Measurements from ENCODE around the gene AHSA1.
A peak's percentile ranks its signal among the peaks of the same experiment; 100 is the strongest.

AHSA1 gene

DNA sequence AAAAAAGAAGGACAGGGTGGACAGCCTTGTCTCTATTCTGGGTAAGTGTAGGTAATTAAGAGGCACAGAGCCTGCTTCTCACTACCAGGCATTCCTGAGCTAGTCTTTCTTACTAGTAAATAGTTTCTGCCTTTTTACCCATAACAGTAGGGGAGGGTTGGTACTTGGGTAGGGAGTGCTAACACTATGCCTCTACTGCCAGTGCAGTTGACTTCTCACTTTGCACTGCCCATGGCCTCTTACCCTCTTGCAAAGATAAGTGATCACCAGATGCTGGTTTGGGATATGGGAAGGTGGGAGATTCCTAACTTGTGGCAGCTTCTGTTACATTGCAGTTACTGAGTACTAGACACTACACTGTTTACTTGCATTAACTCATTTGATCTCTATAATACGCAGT, 11.6 kb downstream of the AHSA1 start:
- no peak for DNase-seq (ENCODE audit: low read depth)
- no peak overlapping the region for H3K4me3 ChIP-seq (ENCODE audit: low read depth, low read length)

GRCh38 chr14:77470224-77470870, 12.5 kb downstream of the AHSA1 start:
- no peak for DNase-seq (ENCODE audit: low read depth)
- H3K4me3 ChIP-seq (ENCODE audit: low read depth, low read length) = no peak overlapping the region

- H3K4me3 ChIP-seq (ENCODE audit: low read depth, low read length) = no peak overlapping the region
- DNase-seq (ENCODE audit: low read depth) = no peak
These were observed 16.0 kb downstream of the AHSA1 start for GRCh38 chr14:77473921-77474320.

DNA sequence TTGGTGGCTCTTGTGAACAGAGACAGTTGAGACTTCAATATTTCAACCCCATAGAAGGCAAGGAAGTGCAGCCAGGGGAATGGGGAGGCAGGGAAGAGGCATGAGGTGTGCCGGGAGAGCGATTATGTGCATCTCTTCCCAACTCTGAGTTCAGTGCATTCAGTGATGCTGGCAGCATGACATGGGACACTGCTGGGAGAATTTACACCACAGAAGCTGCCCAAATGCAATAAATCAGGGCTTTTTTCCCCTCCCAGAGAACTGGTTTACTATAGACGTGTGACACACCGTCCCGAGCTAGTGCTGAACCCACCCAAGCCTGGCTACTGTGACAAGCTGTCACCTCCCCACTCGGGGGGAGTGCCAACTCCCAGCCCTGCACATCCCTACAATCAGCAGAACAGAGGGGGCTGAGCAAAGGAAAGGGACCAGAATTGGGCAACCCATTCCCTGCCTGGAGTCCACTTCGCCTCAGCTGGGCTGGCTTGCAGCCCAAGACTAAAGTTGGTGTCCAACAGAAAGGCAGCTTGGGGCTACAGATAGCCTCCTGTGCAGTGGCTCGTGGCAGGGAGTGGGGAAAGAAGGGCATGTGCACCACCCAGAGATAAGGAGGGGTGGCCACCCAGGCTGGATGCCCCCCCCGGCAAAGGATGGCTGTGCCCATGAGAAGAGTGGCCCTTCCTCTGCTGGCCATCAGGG, 16.7 kb downstream of the AHSA1 start:
- no peak for DNase-seq (ENCODE audit: low read depth)
- H3K4me3 ChIP-seq (ENCODE audit: low read depth, low read length) = no peak overlapping the region

DNA sequence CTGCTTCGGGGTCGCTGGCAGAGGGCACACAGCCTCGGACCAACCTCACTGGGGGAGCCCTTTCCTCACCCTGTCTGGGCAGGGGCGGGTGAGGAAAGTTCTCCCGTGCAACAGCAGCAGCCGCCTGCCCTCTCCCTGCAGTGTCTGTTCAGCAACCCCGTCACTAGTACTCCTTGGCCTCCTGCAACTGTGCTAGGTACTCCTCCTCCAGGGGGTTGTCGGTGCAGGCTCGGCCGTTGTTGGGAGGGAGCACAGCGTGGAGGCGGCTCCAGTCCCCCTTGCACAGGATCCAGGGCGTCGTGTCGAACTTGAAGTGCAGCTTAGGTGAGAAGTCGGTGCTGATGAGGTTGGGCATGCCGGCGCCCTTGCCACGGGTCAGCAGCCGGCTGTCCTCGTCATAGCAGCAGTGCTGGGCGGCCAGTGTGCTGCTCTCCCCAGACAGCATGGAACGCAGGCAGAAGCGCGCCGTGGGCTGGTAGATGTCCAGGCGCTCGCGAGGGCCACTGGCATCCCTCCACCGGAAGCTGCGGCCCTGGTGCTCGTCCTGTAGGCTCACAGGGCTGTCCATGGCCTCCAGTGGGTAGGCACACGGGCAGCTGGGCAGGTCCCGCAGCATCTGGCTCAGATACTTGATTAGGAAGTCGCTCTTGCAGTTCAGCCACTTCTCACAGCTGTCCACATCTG, 17.7 kb downstream of the AHSA1 start:
- no peak overlapping the region for H3K4me3 ChIP-seq (ENCODE audit: low read depth, low read length)
- no peak for DNase-seq (ENCODE audit: low read depth)

DNA sequence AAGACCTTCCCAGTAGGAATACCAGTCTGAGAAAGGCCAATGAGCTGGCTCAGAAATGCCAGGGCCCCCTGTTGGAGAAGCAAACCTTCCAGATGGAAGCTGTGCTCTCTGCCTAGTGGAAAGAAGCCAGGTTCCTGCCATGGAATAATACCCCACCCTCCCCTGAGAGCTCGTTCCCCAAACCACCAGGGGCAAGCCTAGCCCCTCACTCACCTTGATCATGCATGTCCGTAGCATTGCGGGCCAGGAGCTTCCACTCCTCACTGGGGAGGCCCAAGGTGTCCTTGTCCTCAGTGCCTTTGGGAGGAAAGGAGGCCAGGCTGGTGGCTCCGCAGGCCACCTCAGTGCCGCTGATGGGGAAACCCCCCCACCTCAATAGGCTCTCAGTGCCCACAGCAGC, 20.1 kb downstream of the AHSA1 start:
- DNase-seq (ENCODE audit: low read depth) = no peak
- H3K4me3 ChIP-seq (ENCODE audit: low read depth, low read length) = no peak overlapping the region

DNA sequence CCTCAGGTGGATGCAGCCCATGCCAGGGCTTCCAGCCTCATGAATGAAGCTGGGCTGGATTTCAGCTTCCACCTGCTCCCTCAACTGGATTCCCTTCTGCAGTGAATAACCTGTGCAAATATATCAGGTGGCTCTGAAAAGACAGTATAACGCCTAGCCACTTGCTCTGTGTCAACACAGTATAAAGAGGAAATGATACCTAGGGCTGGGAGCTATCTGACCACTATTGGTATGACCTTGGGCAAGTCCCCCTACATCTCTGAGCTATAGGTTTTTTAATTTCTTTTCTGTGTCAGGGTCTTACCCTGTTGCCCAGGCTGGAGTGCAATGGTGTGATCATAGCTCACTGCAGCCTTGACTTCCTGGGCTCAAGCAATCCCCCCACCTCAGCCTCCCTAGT, 20.9 kb downstream of the AHSA1 start:
- no peak for DNase-seq (ENCODE audit: low read depth)
- no peak overlapping the region for H3K4me3 ChIP-seq (ENCODE audit: low read depth, low read length)

DNA sequence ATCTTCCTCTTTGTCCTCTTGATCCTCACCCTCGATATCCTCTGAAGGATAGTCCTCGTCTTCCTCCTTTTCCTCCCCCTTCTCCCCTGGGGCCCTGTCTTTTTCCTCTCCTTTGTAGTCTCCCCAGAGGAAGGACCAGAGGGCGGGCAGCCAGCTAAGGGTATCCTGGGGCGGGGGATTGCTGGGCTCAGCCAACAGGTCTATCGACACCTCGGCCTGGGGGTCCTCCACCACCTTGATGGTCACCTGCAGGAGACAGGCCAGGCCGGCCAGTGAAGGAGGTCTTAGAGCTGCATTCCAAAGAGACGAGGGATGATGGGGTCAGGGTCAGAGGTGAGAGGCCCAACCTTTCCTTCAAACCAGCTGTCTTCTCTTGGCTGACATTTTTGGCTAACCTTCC, 24.5 kb downstream of the AHSA1 start:
- DNase-seq (ENCODE audit: low read depth) = no peak
- H3K4me3 ChIP-seq (ENCODE audit: low read depth, low read length) = no peak overlapping the region

DNA sequence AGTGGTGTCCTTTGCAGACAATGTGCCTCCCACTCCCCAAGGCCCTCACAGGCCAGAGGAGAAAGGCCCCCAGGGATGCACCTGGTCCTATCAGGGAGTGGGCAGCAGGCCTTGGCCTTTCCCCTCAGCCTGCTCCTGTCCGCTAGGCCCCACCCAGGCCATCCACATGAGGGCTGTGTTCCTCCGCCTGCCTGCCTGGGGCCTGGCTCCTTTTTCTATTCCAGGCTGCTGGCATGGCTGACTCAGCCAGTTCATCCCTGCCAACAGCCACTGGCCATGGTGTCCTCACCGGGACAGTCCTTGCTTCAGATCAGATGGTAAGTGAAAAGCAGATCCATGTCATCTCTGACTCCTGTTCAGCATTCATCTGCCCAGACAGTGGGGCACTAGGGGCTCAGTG, 27.4 kb downstream of the AHSA1 start:
- no peak overlapping the region for H3K4me3 ChIP-seq (ENCODE audit: low read depth, low read length)
- no peak for DNase-seq (ENCODE audit: low read depth)

DNA sequence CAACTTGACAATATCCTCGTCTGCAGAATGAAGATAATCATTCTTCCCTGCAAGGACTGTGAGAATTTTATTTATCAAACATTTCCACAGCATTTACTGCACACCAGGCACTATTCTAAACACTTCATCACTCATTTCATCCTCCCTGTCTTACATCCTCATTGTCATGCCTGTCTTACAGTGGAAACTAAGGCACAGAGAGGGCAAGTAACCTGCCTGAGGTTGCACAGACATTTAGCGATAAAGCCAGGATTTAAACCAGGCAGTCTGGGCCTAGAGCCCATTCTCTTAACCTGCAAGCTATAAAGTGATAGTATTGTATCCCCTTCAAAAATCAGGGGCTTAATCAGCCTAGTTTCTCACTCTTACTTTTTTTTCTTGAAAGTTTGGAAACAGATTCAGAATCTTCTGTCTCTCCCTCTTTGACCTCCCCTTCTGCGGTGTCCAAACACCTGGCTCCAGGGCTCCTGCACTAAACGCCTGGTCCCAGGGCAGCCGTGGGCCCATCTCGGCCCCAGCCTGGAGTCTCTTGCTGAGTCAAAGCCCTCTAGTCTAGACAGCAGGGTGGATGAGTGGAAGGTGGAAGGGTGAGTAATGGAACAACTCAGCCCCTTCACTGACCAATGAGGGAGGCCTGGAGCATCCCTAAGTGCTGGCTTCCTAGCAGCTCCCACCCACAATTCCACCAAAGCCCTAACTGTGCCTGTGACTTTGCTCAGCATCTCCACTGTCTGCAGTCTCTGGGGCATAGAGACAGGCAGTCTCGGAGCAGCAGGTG, 28.2 kb downstream of the AHSA1 start:
- no peak overlapping the region for H3K4me3 ChIP-seq (ENCODE audit: low read depth, low read length)
- DNase-seq (ENCODE audit: low read depth) = peak; percentile 23

- DNase-seq (ENCODE audit: low read depth) = no peak
- H3K4me3 ChIP-seq (ENCODE audit: low read depth, low read length) = no peak overlapping the region
These were observed 30.7 kb downstream of the AHSA1 start for GRCh38 chr14:77488558-77488957.

DNA sequence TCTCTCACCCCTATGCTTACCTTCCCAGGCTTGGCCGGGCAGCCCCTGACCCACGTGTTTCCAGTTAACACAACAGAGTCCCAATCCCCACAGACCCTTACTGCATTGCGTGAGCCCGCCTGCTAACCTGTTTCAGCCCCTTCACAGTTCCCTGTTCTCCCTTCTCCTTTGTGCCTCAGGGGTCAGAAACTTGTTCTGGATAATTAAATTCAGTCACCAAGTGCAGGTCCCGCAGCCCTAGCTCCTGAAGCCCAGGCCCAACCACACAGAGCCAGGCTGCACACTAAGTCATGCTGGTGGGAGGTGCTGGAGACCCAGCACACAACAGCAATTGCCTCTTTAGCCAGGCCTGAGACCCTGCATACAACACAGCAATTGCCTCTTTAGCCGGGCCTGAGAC, 31.1 kb downstream of the AHSA1 start:
- DNase-seq (ENCODE audit: low read depth) = no peak
- H3K4me3 ChIP-seq (ENCODE audit: low read depth, low read length) = no peak overlapping the region

DNA sequence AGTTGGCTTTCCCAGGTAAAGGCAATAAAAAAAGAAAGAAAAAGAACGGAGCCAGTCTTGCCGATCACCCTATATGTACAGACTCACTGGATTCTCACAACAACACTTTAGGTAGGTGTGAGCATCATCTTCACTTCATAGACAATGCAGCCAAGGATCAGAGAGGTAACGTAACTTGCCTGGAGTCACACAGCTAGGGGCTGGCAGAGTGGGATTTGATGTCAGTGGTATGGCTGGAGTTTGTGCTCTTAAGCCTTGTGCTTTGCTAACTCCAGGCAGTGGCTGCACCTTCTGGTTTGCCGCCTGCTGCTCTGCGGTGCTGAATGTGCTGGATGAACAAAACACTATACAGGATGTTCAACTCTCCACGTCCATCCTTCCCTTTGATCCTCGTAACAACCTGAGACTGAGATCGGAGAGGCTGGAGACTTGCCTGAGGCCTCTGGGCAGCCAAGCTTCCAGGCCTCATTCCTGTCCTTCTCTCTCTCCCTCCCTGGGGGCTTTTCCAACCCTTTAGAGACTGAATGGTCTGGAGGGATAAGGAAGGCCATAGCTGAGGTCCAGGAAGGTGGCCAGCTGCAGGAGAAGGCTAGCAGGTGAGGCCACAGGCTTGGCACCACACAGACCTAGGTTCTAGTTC, 32.6 kb downstream of the AHSA1 start:
- no peak overlapping the region for H3K4me3 ChIP-seq (ENCODE audit: low read depth, low read length)
- DNase-seq (ENCODE audit: low read depth) = no peak

DNA sequence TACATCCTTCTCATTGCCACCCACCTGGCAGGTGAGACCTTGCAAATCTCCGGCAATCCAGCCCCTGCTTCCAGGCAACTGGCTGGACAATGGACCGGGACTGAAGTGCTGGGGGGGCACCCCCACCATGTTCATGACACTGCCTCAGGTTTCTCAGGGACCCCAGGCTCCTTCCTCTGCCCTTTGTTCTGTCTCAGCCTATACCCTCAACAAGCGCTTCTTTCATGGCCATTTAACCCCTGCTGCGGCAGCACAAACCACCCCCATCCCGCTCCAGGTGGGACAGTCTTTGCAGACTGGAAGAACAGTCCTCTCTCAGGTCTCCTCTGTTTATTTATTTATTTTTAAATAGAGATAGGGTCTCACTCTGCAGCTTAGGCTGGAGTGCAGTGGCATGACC, 33.2 kb downstream of the AHSA1 start:
- H3K4me3 ChIP-seq (ENCODE audit: low read depth, low read length) = no peak overlapping the region
- no peak for DNase-seq (ENCODE audit: low read depth)

DNA sequence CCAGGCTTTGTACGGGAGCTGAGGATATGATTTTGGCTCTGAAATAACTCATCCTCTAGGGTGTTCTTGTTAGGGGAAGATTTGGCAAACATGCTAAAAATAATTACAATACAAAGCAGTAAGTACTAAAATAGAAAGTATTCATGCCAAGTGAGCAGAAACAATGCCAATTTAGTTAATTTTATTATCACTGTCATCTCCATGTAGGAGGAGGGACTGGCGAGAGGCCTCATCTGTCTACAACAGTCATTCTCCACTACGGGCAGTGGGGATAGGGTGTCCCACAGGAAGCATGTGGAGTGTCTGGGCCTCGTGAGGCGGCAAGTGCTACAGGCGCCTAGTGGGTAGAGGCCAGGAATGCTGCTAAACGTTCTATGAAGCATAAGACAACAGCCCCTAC, 37.4 kb downstream of the AHSA1 start:
- no peak overlapping the region for H3K4me3 ChIP-seq (ENCODE audit: low read depth, low read length)
- DNase-seq (ENCODE audit: low read depth) = no peak

- no peak for DNase-seq (ENCODE audit: low read depth)
- H3K4me3 ChIP-seq (ENCODE audit: low read depth, low read length) = peak within 1 kb of the TSS; percentile 54
These were observed 40.5 kb downstream of the AHSA1 start, which contains the start of gene ISM2 for GRCh38 chr14:77498120-77498979. ISM2 (minus strand) TSS chr14:77498816; CDS start chr14:77498793, 23 bp downstream.

DNA sequence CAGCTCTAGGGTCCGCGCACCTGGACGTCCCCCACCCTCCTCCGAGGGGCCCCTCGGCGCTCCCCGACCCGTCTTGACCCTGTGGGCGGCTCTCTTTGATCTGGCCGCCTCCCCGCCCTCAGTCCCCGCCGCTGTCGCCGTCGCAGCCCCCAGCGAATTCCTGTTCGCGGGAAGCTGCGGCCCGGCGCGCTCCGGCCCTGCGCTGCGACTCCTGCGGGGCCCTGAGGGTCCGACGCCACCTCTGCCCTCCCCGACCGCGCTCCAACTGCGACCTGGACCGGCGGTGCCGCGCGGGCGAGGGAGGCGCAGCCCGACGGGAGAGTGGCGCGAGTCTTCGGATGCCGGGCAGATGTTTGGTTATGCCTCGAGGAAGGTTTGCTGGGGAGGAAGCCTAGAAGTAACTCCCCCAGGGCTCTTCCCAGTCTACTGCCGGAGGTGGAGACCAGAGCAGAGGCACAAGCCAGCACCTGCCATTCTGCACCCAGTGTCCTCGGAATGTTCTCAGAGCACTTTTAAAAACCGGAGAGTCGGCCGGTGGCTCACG, 41.2 kb downstream of the AHSA1 start:
- no peak for DNase-seq (ENCODE audit: low read depth)
- H3K4me3 ChIP-seq (ENCODE audit: low read depth, low read length) = peak overlapping the region; percentile 54

DNA sequence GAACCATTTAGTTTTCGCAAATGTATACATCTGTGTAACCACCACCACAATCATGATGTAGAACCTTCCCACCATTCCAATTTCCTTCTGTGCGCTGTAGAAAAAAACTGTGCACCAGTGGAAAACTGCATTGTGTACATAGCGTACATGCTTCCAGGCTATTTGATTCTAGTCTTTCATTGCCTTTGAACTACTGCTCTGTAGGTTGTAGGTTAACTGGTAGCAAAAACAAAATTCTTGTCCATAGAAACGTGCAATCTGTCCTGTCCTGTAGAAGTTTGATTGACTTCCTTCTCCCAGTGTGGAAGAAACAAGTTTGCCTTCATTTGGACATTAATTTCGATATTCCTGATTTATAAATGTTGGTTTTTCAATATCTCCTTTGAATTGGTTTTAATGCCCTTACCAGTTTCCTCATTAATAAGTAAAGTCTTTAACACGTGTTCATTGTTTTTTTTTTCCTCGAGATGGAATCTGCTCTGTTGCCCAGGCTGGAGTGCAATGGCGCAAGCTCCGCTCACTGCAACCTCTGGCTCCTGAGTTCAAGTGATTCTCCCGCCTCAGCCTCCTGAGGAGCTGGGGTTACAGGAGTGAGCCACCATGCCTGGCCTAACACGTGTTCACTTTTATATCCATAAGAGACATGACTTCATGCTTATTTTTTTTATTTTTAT, 44.4 kb downstream of the AHSA1 start:
- no peak overlapping the region for H3K4me3 ChIP-seq (ENCODE audit: low read depth, low read length)
- DNase-seq (ENCODE audit: low read depth) = no peak
